EL (cell line): ENCODE results near the gene STK39.
"Not testable (repeated sequence)": the region's sequence is repeated elsewhere in the genome, so short reads cannot be mapped to it uniquely, and the experiment has no call there.

Experiments used
- DNase-seq: peaks from one replicate; pipeline ENCODE4 v3.0.0-alpha.2; 2016

The STK39 gene

DNA sequence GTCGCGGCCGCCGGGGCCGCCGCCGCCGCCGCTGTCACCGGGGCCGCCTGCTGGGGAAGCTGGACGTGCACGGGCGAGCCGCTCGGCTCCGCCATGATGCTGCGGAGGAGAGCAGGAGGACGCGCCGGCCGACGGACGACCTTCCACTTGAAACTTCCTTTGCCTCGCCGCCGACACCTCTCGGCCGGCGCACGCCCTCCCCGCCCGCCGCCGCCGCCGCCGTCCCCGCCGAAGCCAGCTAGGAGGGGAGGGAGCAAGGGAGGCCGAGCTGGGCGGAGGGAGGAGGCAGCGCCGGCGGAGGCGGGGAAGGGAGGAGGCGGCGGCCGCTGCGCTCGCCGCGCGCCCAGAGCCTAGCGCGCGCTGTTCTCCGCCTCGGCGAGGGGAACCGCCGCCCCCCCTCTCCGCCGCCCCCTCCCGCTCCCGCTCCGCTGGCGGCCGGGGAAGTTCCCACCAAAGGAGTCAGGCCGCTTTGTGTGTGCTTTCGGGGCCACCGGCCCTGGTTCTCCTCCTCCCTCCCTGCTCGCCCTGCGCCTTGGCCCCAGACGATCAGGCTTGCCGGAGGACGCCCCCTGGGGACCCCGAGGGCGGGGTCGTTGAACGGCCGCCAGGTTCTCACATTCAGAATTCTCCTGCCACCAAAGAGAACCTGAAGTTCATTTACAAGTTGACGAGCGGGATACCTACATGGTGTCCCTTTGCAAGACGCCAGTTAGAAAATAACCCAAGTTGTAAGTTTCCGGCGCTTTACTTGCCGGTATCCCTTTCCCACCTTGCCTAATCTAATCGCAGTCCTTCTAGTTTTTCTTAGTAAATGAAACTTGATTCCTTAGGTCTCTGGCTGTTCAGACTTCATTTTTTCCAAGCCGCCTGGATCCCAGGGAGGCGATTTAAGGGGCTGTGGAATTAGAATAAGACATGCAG lies at the start of gene STK39:
STK39 (minus strand) TSS at position 255 of the 921 bp plus-strand sequence; CDS start at position 95, 160 bp downstream.
- peak; percentile 81 for DNase-seq

DNA sequence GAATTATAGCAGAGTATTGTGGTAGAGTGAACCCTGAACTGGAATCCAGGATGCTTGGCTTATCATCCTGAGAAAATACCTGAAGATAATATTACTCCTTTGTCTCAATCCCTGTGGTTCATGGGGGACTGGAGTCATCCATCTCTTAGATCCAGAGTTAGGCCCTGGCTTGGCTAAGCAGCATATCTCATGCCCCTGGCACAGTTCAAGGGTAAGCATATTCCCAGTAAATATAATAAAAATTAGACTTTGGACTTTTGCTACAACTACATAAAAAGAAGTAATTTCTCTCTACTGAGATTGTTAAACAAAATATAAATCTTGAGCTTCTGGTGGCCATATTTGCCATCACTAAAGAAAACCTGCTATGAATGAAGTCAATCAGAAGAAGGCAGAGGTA lies 47.7 kb upstream of the STK39 start:
- no peak for DNase-seq

DNA sequence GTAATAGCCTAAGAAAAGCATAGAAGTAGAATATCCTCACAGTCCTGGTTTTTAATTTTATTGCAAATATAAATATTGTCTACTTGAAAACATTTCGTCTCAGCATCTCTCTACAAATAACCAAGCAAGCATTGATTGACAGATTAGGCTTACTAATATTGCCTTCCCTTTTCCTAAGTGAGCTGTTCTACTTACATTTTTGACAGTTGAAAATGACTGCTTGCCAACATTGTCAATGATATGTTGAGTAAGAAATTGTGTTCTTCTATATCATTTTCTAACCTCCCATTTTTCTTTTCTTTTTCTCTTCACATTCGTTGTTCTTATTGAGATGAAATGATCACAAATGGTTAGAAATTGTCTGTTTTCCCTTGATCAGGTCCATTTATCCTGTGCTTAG lies 47.0 kb upstream of the STK39 start:
- no peak for DNase-seq

DNA sequence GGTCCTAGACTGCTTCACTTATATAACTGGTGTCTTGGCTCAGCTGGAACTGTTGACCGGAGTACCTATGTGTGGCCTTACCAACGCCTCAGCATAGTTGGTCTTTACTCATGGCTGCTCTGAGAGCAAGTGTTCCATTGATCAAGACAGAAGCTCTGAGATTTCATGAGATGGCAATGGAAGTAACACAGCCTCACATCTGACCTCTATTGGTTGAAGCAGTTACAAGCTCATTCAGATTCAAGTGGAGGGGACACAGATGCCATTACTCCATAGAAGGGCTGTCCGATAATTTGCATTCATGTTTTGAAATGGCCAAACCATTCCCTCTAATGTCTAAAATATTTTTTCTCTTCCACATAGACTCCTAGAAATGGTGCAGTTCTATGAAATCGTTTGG lies 46.4 kb upstream of the STK39 start:
- no peak for DNase-seq

DNA sequence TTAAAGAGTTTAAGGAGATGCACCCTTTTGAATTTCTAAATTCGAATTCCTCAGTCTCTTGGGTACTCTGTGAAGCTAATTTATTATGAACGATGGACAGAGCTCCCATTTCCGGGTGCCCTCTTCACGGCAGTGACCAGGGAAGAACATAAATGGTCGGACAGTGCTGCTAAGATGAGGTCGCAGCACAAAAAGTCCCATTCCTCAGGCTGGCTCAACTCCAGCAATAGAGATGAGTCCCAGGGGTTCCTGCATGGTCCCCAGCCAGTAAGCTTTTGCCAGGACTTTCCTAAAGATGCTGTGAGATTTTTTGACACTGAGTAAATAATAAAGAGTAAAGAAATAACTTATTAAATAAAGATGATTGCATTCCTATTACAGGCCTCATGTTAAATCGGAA lies 43.0 kb upstream of the STK39 start:
- DNase-seq: no peak

DNA sequence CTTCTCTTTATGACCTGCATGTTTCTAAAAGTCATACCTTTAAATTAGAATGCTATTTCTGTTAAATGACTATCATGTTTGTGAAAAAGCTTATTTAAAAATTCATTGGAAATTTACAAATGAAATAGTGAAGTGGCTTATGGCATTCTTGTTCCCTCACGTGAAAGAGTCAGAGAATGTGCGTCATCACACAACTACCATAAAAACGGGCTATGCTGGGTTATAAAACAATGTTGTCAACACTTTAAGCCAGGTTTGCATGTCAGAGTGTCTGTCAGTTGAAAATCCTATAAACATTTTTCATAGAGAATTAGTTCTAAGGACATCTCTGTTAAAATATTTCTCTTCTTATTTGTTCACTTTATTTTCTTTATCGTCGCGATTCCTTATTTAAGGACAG lies 42.5 kb upstream of the STK39 start:
- DNase-seq: no peak

DNA sequence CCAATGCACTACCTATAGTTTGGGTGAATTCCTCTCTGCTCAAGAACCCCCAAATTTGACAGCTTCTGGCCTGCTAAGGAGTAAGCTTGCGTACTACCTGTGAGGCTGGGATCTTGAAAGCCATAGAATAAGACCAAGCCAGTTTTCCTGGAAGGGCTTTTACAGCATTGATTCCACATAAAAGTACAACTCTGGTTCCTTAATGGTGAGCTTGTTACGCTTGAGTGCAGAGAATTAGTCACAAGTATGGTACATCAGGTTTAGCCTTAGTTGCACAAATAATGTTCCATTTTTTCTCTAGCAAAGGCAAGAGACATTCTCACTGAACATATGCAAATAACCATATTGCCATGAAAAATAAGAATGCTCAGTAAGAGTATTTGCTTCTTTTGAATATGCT lies 39.1 kb upstream of the STK39 start:
- no peak for DNase-seq

DNA sequence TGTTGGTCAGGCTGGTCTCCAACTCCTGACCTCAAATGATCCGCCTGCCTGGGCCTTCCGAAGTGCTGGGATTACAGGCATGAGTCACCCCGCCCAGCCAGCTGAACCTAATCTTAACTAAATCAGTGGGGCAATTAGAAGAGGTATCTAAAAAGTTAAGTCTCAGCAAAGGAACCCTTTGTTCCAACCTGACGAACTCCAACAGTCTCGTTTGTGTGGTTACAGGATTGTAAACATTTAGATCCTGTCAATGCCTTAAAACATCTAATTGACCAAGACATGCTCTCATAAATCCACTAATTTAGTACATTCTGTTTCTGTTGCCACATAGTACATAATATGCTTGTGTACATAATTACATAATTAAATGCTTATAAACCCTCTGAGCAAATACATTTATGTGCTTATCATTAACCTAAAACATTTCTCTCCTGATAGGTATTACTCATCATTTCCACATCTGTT lies 31.1 kb upstream of the STK39 start:
- DNase-seq: peak; percentile 70

DNA sequence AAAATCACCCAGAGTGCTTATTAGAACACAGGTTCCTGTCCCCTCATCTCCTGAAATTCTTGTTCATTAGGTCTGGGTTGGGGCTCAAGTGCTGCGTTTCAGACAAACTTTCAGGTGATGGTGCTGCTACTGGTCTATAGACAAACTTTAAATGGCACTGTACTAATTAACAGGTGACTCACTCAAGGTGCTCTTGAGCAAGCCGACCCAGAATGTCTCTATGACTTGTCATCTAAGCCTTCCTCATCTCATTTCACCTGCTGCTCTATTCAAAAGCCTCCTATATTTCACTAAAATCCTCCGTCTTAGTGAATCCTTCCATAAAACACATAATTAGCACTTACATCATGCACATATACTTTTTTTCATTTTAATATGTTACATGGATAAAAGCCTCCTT lies 29.9 kb upstream of the STK39 start:
- DNase-seq: no peak

DNA sequence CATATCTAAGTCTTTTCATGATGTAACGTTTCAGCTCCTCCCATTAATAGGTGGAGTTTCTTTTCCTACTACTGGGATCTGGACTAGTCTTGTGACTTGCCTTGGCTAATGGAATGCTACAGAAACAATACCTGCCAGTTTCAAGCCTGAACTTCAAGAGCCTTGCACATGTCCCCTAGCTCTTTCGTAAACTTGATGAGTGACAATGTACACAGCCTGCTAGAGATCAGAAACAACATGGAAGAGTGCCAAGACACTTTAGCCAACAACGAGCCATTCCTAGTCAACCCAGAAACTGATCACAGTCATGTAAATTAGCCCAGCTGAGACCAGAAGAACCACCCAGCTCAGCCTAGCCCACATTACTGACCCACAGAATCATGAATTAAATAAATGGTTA lies 24.8 kb upstream of the STK39 start:
- no peak for DNase-seq

DNA sequence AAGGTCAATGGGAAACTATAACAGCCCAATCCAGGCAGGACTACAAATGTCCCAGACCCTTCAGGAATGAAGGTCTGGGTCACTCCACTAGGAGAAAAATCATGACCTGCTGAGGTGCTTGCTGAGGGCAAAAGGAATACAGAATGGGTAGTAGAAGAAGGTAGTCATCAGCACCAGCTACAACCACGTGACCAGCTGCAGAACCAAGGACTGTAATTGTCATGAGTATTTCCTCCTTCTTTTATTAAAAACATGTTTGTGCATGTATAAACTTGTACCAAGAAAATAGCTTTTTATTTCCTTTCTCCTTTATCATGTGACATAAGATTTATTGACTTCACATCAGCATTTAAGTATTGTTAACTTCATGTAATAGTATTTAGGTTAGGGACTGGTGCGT lies 15.5 kb upstream of the STK39 start:
- DNase-seq: not testable (repeated sequence)

DNA sequence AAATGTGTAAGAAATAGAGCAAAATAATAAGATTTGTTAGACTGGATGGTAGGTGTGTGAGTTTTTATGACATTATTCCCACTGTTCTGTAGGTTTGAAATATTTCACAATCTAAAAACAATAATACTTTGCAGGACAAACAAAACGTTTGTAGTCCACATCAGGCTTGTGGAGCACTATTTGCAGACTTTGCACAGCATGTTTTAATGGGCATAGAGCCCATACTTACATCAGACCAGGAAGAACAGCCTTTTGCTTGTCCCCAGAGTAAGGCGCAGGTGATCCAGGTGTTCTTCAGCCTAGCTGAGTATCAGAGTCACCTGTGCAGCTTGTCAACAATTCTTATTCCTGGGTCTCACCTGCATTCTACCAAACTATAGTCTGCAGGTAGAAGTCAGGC lies 9.1 kb upstream of the STK39 start:
- DNase-seq: no peak

DNA sequence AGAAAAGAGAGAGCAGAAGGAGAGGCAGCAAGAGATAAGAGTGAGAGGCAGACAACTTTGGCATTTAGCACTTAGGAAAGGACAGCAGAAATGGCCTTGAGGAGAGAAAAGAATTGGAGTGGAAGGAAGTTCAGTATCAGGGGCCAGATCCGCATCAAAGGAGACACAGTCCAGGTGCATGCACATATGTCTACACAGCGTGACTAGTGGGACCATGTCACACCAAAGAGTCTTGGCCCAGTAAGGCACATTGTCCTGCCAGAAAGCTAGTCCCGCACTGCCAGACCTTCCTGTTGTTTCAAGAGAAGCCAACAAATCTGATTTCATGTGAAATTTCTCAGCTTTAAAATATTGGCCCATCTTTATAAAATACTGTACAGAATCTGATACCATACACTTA lies 8.5 kb upstream of the STK39 start:
- DNase-seq: no peak

DNA sequence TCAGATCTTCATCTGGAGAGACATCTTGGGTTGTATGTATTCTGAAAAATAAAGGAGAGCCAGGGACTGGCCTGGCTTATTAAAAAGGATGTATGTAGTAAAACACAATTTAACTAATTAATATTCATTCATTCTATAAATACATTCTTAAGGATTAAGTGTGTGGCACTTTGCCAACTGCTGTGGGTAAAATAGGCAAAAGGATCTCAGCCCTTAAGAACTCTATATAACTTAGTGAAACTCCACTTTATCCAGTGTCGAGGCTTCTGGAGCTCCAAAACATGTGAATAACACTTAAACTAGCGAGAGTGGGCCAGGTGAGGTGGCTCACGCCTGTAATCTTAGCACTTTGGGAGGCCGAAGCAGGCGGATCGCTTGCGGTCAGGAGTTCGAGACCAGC lies 7.7 kb upstream of the STK39 start:
- no peak for DNase-seq

DNA sequence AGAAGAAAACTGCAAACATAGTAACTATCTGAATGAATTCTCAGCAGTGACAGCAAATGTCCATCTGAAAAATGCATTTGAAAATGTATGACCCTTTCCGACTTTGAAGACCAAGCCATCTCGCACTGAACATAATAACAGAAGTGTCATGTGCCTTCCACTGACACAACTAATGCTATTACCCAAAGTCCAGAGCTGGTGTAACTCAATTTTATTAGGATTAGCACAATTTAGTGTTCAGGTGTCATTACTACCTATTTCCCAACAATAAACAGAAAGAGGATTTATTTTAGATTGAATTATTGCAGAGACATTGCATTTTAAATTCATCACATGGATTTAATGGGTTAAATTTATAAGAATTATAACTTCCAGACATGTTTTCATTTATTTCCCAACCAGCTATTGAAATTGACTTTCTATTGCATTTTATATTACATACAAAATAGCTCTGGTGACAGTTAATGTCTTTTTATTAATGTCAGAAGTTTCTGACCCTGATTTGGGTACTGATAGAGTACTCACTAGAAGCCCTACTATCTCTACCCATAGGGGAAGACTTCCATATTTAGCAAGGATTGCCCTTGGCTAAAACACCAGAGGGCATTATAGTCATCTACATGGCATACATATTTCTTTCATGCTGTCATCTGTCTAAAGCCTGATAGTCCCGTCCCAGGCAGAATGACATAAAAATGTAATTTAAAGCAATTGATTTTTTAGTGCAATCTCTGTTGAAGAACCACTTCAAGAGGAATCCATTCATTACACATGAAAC lies 7.0 kb upstream of the STK39 start:
- DNase-seq: peak; percentile 85

DNA sequence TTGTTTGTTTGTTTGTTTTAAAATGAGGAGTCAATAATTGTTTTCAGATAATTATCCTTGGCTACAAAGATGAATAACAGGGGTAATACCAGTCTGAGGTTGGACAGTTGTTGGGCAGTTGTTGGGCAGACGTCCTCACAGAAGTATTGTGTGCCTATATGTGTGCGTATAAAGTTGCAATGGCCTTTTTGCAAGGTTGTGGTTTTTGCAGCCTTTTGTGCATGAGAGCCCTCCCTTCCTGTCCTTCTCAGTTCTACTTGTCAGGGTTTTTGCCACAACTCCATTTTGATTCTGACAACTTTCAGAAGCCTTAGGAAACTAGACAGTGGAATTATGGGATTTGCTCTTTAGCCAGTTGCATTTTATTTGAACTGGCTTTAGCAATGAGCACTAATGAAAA lies 6.0 kb upstream of the STK39 start:
- no peak for DNase-seq

DNA sequence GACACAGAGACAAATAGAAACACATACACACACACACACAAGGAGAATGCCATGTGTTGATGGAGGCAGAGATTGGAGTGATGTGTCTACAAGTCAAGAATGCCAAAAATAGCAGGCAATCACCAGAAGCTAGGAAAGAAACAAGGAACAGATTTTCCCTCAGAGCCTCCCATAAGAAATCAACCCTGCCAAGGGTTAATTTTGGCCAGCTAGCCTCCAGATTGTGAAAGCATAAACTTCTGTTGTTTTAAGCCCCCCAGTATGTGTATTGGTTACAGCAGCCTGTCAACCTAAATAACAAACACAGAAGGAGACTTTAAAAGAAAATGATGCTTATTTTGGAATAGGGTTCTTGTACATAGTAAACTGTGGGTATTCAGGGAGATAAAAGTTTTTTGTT lies 5.6 kb upstream of the STK39 start:
- no peak for DNase-seq

DNA sequence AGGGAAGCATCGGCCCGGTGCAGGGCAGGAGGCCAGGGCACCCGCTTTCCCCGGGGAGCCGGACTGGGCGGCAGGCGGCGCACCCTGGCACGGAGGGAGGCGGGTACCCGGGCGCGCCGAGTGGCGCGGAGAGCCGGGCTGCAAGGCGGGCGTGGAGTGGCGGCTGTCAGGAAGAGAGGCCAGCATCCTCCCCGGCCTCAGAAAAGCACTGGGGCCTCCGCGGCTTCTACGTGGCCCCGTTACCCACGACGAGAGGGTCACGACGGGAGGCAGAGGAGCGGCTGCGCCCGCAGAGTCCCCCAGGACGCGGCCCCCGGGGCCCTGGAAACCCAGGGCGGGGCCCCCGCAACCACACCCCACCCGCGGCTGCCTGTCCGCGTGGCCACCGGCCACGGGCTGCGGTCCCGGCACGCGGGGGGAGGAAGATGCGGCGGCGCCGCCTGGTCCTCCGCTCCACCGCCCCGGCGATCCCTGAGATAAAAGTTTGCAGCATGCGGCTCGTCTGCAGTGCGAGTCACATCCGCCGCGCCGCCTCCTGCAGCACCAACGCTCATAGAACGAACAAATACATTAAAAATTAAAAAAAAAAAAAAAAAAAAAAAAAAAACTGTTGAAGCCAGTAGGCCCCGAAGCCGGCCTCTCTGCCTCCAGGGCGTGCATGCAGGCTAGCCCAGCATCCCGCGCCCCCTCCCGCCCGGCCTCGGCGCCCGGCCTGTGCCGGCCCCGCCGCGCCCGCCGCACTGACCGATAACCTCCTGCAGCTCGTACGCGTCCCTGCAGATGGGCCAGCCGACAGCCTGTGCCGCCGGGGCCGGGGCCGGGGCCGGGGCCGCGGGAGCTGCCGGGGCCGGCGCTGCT lies 683 bp downstream of the STK39 start:
- peak; percentile 69 for DNase-seq

DNA sequence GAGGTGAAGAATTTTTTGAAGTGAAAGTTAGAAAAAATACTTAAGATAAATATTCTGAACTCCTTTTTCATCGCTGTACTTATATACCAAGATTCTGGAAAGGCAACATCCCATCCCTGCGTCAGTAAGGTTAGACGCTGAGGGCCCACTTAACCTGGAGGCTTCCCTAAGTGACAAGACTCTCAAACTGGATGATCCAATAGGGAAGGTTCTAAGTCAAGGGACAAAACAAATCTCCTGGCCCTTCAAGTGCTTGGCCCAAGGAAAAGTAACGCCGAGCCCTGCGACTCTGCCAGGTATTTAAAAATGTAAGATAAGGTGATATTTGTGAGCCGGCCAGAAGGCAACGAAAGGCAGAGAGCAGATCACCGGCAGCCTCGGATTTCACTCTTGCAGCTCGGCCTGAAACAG lies 1.3 kb downstream of the STK39 start:
- no peak for DNase-seq

DNA sequence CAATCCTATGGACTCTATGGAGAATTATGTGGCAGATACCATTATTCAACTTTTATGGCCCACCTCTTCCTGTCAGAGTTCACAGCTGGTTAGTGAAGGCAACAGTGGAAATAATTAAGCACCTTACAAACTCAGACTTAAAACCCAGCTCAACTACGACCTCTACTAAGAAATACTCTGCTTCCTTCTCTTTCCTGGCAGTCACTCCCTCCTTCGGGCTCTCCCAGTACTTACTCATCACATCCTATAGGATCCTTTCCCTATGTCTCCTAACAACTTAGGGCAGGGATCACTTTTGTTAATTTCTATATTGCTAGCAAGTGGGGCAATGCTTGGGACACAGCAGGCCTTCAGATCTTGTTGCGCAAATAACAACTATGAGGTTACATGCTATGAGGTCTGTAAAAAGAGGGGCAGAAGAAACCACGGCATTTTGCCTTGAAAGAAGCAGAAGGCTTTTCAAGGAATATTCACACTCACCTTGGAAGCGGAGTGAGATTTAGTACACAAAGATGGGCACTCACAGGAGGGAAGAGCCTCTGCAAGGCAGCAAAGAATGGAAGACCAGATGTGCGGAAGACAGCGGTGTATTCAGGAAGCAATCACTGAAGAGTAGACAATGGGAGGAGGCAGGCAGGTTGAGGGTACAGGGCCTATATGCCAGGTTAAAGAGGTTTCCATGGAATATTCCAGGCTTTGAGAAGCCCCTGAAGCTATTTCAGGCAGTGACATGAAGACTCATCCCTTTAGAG lies 2.1 kb downstream of the STK39 start:
- peak; percentile 26 for DNase-seq

DNA sequence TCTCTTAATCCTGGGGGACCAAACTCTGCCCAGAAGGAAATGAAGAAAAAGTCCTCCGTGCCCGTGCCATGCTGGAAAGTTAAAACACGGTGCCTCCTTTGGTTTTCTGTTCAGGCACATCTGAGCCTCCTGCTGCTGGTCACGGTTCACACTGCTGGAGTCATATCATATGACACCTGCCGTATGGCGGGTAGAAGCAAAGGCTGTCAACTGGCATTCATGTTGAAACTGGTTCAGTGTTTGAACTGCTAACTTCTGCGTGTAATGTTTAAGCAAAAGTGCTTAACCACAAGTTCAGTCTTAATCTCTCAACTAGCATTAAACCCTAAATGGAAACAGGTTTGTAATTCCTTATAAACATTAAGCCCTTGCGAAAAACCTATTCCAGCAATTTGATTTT lies 3.1 kb downstream of the STK39 start:
- DNase-seq: no peak

DNA sequence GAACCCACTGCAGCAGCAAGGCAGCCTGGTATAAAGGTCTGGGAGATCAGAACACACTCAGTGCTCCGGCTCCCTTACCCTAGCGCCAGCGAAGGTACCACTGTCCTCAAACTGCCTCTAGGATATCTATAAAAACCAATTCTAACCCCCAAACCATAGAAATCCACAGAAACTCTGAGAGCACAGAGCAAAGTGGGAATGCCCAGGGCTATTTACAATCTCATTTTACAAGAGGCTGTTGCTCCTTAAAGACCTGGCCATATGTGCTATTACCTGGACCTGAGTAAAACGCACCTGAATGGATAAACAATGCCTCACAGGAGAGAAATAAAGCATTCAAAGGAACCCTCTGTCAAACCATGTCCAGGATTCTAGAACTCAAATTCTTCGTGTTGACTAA lies 4.3 kb downstream of the STK39 start:
- no peak for DNase-seq
